GM18507 (cell line): ENCODE results near the gene SIAH3.
"Not testable (repeated sequence)": the region's sequence is repeated elsewhere in the genome, so short reads cannot be mapped to it uniquely, and the experiment has no call there.

Source experiments
- DNase-seq: peaks from one replicate; pipeline ENCODE4 v3.0.0; 2011; ENCODE audit warnings: low read depth; ENCODE audit not compliant: insufficient read length; ENCODE audit errors: extremely low spot score
- FAIRE-seq: peaks from 2 replicates; lab custom pipeline; 2011; peaks lifted over from hg19 to GRCh38; lab: Jason Lieb, UNC

SIAH3 gene

GRCh38 chr13:45787346-45787745 is 64.2 kb downstream of the SIAH3 start:
- no peak for DNase-seq
- FAIRE-seq: no peak

- FAIRE-seq (no peak), DNase-seq (no peak)
Observed at GRCh38 chr13:45786293-45786920, 65.1 kb downstream of the SIAH3 start.

GRCh38 chr13:45784755-45785675 is 66.5 kb downstream of the SIAH3 start:
- FAIRE-seq (no peak), DNase-seq (no peak)

- FAIRE-seq (no peak), DNase-seq (no peak)
Observed at GRCh38 chr13:45783346-45784043, 68.1 kb downstream of the SIAH3 start.

- DNase-seq (no peak), FAIRE-seq (no peak)
Observed at GRCh38 chr13:45782327-45783045, 69.1 kb downstream of the SIAH3 start.

- DNase-seq: no peak
- FAIRE-seq: no peak
Observed at GRCh38 chr13:45781553-45782326, 69.8 kb downstream of the SIAH3 start.

- FAIRE-seq: no peak
- DNase-seq: no peak
Observed at GRCh38 chr13:45779901-45780300, 71.7 kb downstream of the SIAH3 start.

- no peak for DNase-seq
Observed at GRCh38 chr13:45778882-45779281, 72.7 kb downstream of the SIAH3 start.

GRCh38 chr13:45776748-45777147 is 74.8 kb downstream of the SIAH3 start:
- DNase-seq (no peak), FAIRE-seq (no peak)

More at GRCh38 chr13:45778882-45779281, 72.7 kb downstream of the SIAH3 start:
- FAIRE-seq: no peak

GRCh38 chr13:45775401-45775963 is 76.1 kb downstream of the SIAH3 start:
- DNase-seq (no peak), FAIRE-seq (no peak)

GRCh38 chr13:45773944-45774343 is 77.6 kb downstream of the SIAH3 start:
- DNase-seq (no peak), FAIRE-seq (no peak)

GRCh38 chr13:45773236-45773635 is 78.3 kb downstream of the SIAH3 start:
- DNase-seq (no peak), FAIRE-seq (no peak)

GRCh38 chr13:45770886-45771285 is 80.7 kb downstream of the SIAH3 start:
- FAIRE-seq: no peak
- DNase-seq: no peak

- no peak for DNase-seq
- no peak for FAIRE-seq
Observed at GRCh38 chr13:45768656-45769479, 82.7 kb downstream of the SIAH3 start.

GRCh38 chr13:45765464-45765863 is 86.1 kb downstream of the SIAH3 start:
- DNase-seq: no peak
- FAIRE-seq: no peak

GRCh38 chr13:45763419-45763818 is 88.1 kb downstream of the SIAH3 start:
- no peak for DNase-seq
- no peak for FAIRE-seq

GRCh38 chr13:45757589-45757988 is 94.0 kb downstream of the SIAH3 start:
- DNase-seq, FAIRE-seq: not testable (repeated sequence)

- FAIRE-seq, DNase-seq: not testable (repeated sequence)
Observed at GRCh38 chr13:45756498-45756897, 95.1 kb downstream of the SIAH3 start.
